ENCODE measurements around the gene EHD1. TPM values are rescaled to one million over a fixed set of nuclear protein-coding genes. Genes with fewer than 3 reads are reported as not detected.
"Not testable (repeated sequence)": the region's sequence is repeated elsewhere in the genome, so short reads cannot be mapped to it uniquely, and the experiment has no call there.

The EHD1 gene
- total RNA-seq, 2 experiments from 2014 or later, result 71.0 to 73.6 TPM

GRCh38 chr11:64823568-64824119 is 54.8 kb downstream of the EHD1 start:
- no peak overlapping the region for H3K4me3 Mint-ChIP-seq

GRCh38 chr11:64817476-64817875 is 60.9 kb downstream of the EHD1 start:
- ATAC-seq (no peak), DNase-seq (no peak)
- Mint-ChIP-seq H3K4me1 (no peaks in the 10 kb centered on the region), H3K27ac (no peak overlapping the region), H3K9me3 (ENCODE audit: low read depth) (no peaks in the 10 kb centered on the region), H3K36me3 (ENCODE audit: low read depth) (no peaks in the 10 kb centered on the region), H3K27me3 (no peaks in the 10 kb centered on the region), H3K4me3 (no peak overlapping the region)
- POLR2A ChIA-PET, result interaction anchor here (0.6 kb wide), 1 partner anchor 9 kb away, joined by 4 read pairs; no protein-coding TSS in a partner anchor
- CTCF ChIA-PET, result no interaction called here
- intact Hi-C loops (cut with DNase I, micrococcal nuclease), result no loop called here

More at GRCh38 chr11:64823568-64824119, 54.8 kb downstream of the EHD1 start:
- H3K4me1 Mint-ChIP-seq, result no peaks in the 10 kb centered on the region
- no peak for ATAC-seq
- no peak for DNase-seq
- CTCF ChIA-PET, result interaction anchor here (0.8 kb wide), 1 partner anchor 13 kb away, joined by 5 read pairs; no protein-coding TSS in a partner anchor
- no peak overlapping the region for H3K27ac Mint-ChIP-seq
- no peaks in the 10 kb centered on the region for H3K9me3 Mint-ChIP-seq (ENCODE audit: low read depth)
- no peaks in the 10 kb centered on the region for H3K36me3 Mint-ChIP-seq (ENCODE audit: low read depth)
- intact Hi-C loops (cut with DNase I, micrococcal nuclease), result no loop called here
- POLR2A ChIA-PET, result no interaction called here
- no peaks in the 10 kb centered on the region for H3K27me3 Mint-ChIP-seq

- H3K9me3 Mint-ChIP-seq (ENCODE audit: low read depth); DNase-seq; H3K27ac Mint-ChIP-seq; H3K4me3 Mint-ChIP-seq; ATAC-seq; H3K36me3 Mint-ChIP-seq (ENCODE audit: low read depth); H3K4me1 Mint-ChIP-seq; H3K27me3 Mint-ChIP-seq; POLR2A ChIA-PET; intact Hi-C loops (cut with DNase I, micrococcal nuclease): not testable (repeated sequence)
- CTCF ChIA-PET, result interaction anchor here (0.6 kb wide), 1 partner anchor 205 kb away, joined by 3 read pairs; no protein-coding TSS in a partner anchor
Observed at GRCh38 chr11:64815433-64815832, 63.0 kb downstream of the EHD1 start.

GRCh38 chr11:64814712-64815187 is 63.7 kb downstream of the EHD1 start:
- DNase-seq, result no peak
- peaks cover 6% of the 10 kb centered on the region for H3K4me1 Mint-ChIP-seq
- no peak overlapping the region for H3K27ac Mint-ChIP-seq
- no peaks in the 10 kb centered on the region for H3K9me3 Mint-ChIP-seq (ENCODE audit: low read depth)
- H3K27me3 Mint-ChIP-seq, result no peaks in the 10 kb centered on the region
- CTCF ChIA-PET, result no interaction called here
- POLR2A ChIA-PET, result interaction anchor here (0.5 kb wide), 1 partner anchor 607 kb away, joined by 3 read pairs; no protein-coding TSS in a partner anchor
- intact Hi-C loops (cut with DNase I, micrococcal nuclease), result no loop called here
- no peak for ATAC-seq
- peaks cover under 1% of the 10 kb centered on the region for H3K36me3 Mint-ChIP-seq (ENCODE audit: low read depth)
- no peak overlapping the region for H3K4me3 Mint-ChIP-seq

- CTCF ChIA-PET, result interaction anchor here (0.5 to 1.2 kb wide), 2 partner anchors 26 to 898 kb away, joined by 3 read pairs; no protein-coding TSS in a partner anchor
- intact Hi-C loops (cut with DNase I, micrococcal nuclease), result no loop called here
- Mint-ChIP-seq H3K9me3 (ENCODE audit: low read depth) (no peaks in the 10 kb centered on the region), H3K27ac (no peak overlapping the region), H3K4me1 (peaks cover 13% of the 10 kb centered on the region), H3K36me3 (ENCODE audit: low read depth) (peaks cover 3% of the 10 kb centered on the region), H3K27me3 (no peaks in the 10 kb centered on the region), H3K4me3 (no peak overlapping the region)
- POLR2A ChIA-PET, result no interaction called here
- DNase-seq (no peak), ATAC-seq (no peak)
Observed at GRCh38 chr11:64813826-64814225, 64.6 kb downstream of the EHD1 start.

GRCh38 chr11:64810891-64811272 is 67.5 kb downstream of the EHD1 start:
- H3K36me3 Mint-ChIP-seq (ENCODE audit: low read depth), result peaks cover 7% of the 10 kb centered on the region
- peaks cover 21% of the 10 kb centered on the region for H3K4me1 Mint-ChIP-seq
- ChIA-PET POLR2A (interaction anchor here (0.6 to 1.1 kb wide), 7 partner anchors 16 to 762 kb away, joined by 3 to 7 read pairs (median 3); partner anchors contain the start of genes FAM89B and SF1), CTCF (interaction anchor here (0.6 to 1.8 kb wide), 7 partner anchors 13 to 219 kb away, joined by 3 to 7 read pairs (median 4); partner anchors contain the start of genes CDC42BPG and SF1)
- no peaks in the 10 kb centered on the region for H3K9me3 Mint-ChIP-seq (ENCODE audit: low read depth)
- no peaks in the 10 kb centered on the region for H3K27me3 Mint-ChIP-seq
- no peak for DNase-seq
- peak; percentile 43 for ATAC-seq
- H3K4me3 Mint-ChIP-seq, result peak overlapping the region; percentile 93
- H3K27ac Mint-ChIP-seq, result peak overlapping the region; percentile 85
- intact Hi-C loops (cut with DNase I, micrococcal nuclease), result loop anchor here (1.0 to 2.0 kb wide), 10 partner anchors 32 to 306 kb away; partner anchors contain the start of genes ATG2A (in 1 of the 2), CDCA5 (in 1 of the 2), EHD1 (in 1 of the 2) and PPP2R5B (in 1 of the 2)

- Mint-ChIP-seq H3K9me3 (ENCODE audit: low read depth) (no peaks in the 10 kb centered on the region), H3K36me3 (ENCODE audit: low read depth) (peaks cover 10% of the 10 kb centered on the region), H3K27ac (peak within 1 kb of the TSS; percentile 85), H3K4me3 (peak within 1 kb of the TSS; percentile 93), H3K27me3 (no peaks in the 10 kb centered on the region), H3K4me1 (peaks cover 21% of the 10 kb centered on the region)
- DNase-seq (peak; percentile 92), ATAC-seq (peak; percentile 95)
- ChIA-PET POLR2A (interaction anchor here (0.6 to 1.1 kb wide), 7 partner anchors 16 to 762 kb away, joined by 3 to 7 read pairs (median 3); partner anchors contain the start of genes FAM89B and SF1), CTCF (interaction anchor here (0.7 to 1.8 kb wide), 7 partner anchors 14 to 38 kb away, joined by 3 to 7 read pairs (median 4); partner anchors contain the start of genes CDC42BPG and SF1)
- intact Hi-C loops (cut with DNase I, micrococcal nuclease), result loop anchor here (1.0 to 2.0 kb wide), 10 partner anchors 32 to 307 kb away; partner anchors contain the start of genes ATG2A (in 1 of the 2), CDCA5 (in 1 of the 2), EHD1 (in 1 of the 2) and PPP2R5B (in 1 of the 2)
Observed at GRCh38 chr11:64810271-64810890, 68.0 kb downstream of the EHD1 start, which contains the start of gene MEN1. TSS of gene MEN1 (minus strand) at chr11:64810551. CDS start at chr11:64810109, 442 bp downstream.

- Mint-ChIP-seq H3K9me3 (ENCODE audit: low read depth) (no peaks in the 10 kb centered on the region), H3K27ac (peak overlapping the region; percentile 85), H3K36me3 (ENCODE audit: low read depth) (peaks cover 11% of the 10 kb centered on the region), H3K27me3 (no peaks in the 10 kb centered on the region), H3K4me1 (peaks cover 21% of the 10 kb centered on the region), H3K4me3 (peak overlapping the region; percentile 93)
- intact Hi-C loops (cut with DNase I, micrococcal nuclease), result loop anchor here (1.0 to 2.0 kb wide), 10 partner anchors 31 to 307 kb away; partner anchors contain the start of genes ATG2A (in 1 of the 2), CDCA5 (in 1 of the 2), EHD1 (in 1 of the 2) and PPP2R5B (in 1 of the 2)
- POLR2A ChIA-PET, result interaction anchor here (0.7 kb wide), 1 partner anchor 494 kb away, joined by 4 read pairs; no protein-coding TSS in a partner anchor
- peak; percentile 53 for DNase-seq
- CTCF ChIA-PET, result interaction anchor here (1.0 to 1.8 kb wide), 4 partner anchors 16 to 39 kb away, joined by 3 to 7 read pairs (median 4); partner anchors contain the start of gene CDC42BPG
- peak; percentile 2 for ATAC-seq
Observed at GRCh38 chr11:64809781-64810241, 68.6 kb downstream of the EHD1 start.

GRCh38 chr11:64805481-64805880 is 72.9 kb downstream of the EHD1 start:
- Mint-ChIP-seq H3K36me3 (ENCODE audit: low read depth) (peaks cover 17% of the 10 kb centered on the region), H3K27me3 (no peaks in the 10 kb centered on the region), H3K4me3 (no peak overlapping the region), H3K4me1 (peaks cover 30% of the 10 kb centered on the region), H3K27ac (no peak overlapping the region), H3K9me3 (ENCODE audit: low read depth) (no peaks in the 10 kb centered on the region)
- ChIA-PET CTCF (interaction anchor here (0.8 kb wide), 1 partner anchor 18 kb away, joined by 3 read pairs; no protein-coding TSS in a partner anchor), POLR2A (interaction anchor here (0.6 kb wide), 1 partner anchor 166 kb away, joined by 3 read pairs; the partner anchor contains the start of gene MAJIN)
- intact Hi-C loops (cut with DNase I, micrococcal nuclease), result no loop called here
- DNase-seq, result no peak
- ATAC-seq, result no peak

- H3K9me3 Mint-ChIP-seq (ENCODE audit: low read depth), result no peaks in the 10 kb centered on the region
- ChIA-PET POLR2A (no interaction called here), CTCF (interaction anchor here (0.7 to 1.4 kb wide), 3 partner anchors 17 to 194 kb away, joined by 3 read pairs; no protein-coding TSS in a partner anchor)
- peaks cover 16% of the 10 kb centered on the region for H3K36me3 Mint-ChIP-seq (ENCODE audit: low read depth)
- ATAC-seq, result no peak
- peaks cover 28% of the 10 kb centered on the region for H3K4me1 Mint-ChIP-seq
- H3K27me3 Mint-ChIP-seq, result no peaks in the 10 kb centered on the region
- peak overlapping the region; percentile 75 for H3K4me3 Mint-ChIP-seq
- DNase-seq, result peak; percentile 45
- intact Hi-C loops (cut with DNase I, micrococcal nuclease), result loop anchor here in 1 of 2 experiments (5.0 kb wide), 1 partner anchor 458 kb away; the partner anchor contains the start of gene POLA2
- H3K27ac Mint-ChIP-seq, result no peak overlapping the region
Observed at GRCh38 chr11:64804346-64805210, 73.8 kb downstream of the EHD1 start.

Data from activated CD4-positive, alpha-beta T cell treated with anti-CD3 and anti-CD28 coated beads for 36 hours (primary cell).